A673 (cell line): ENCODE results near the gene COL2A1. TPM values are rescaled to one million over a fixed set of nuclear protein-coding genes. Genes with fewer than 3 reads are reported as not detected.

Source experiments
- BruUV-seq: library from RNA; stranded (reverse); fragments of 400-500 nt; replicated peaks from 2 replicates; lab custom pipeline; 2021; lab: Mats Ljungman, UMichigan
- CTCF ChIA-PET: fragments of 300-600 bp; sonication (Branson Sonifier 250); formaldehyde crosslinking; loops from one replicate; lab custom pipeline; 2022; ENCODE audit warnings: antibody characterized with exemption; lab: Charles Lee
- POLR2A ChIA-PET: fragments of 300-600 bp; sonication (Branson Sonifier 250); formaldehyde crosslinking; loops from one replicate; lab custom pipeline; 2022; ENCODE audit warnings: antibody characterized with exemption; ENCODE audit not compliant: low non-redundant PET; lab: Charles Lee
- DNase-seq: peaks from one replicate; pipeline ENCODE4 v3.0.0-alpha.2; 2015; ENCODE audit warnings: low spot score
- H3K27ac ChIP-seq: fragments of 200-600 bp; sonication (generic); 2 replicates; pipeline ENCODE4 v1.5.1; 2016; ENCODE audit warnings: mixed run types, low read depth, mild to moderate bottlenecking, mixed read lengths, antibody characterized with exemption, low read length; ENCODE audit not compliant: poor library complexity, severe bottlenecking
- H3K27me3 ChIP-seq: fragments of 200-600 bp; sonication (generic); replicated peaks from 2 replicates; pipeline ENCODE4 v1.6.1; 2017; ENCODE audit warnings: mixed run types, low read depth, mild to moderate bottlenecking, mixed read lengths, antibody characterized with exemption, low read length; ENCODE audit not compliant: insufficient read depth, poor library complexity
- H3K36me3 ChIP-seq: fragments of 200-600 bp; sonication (generic); 2 replicates; pipeline ENCODE4 v1.6.1; 2016; ENCODE audit warnings: mixed run types, mild to moderate bottlenecking, mixed read lengths, antibody characterized with exemption, low read length; ENCODE audit not compliant: insufficient read depth, poor library complexity, severe bottlenecking
- H3K4me1 ChIP-seq: fragments of 200-600 bp; sonication (generic); 2 replicates; pipeline ENCODE4 v1.6.1; 2017; ENCODE audit warnings: mixed run types, mild to moderate bottlenecking, mixed read lengths, antibody characterized with exemption, low read length; ENCODE audit not compliant: insufficient read depth, poor library complexity, severe bottlenecking
- H3K4me3 ChIP-seq: fragments of 200-600 bp; sonication (generic); 2 replicates; pipeline ENCODE4 v1.5.1; 2016; ENCODE audit warnings: low read depth, mixed run types, mild to moderate bottlenecking, mixed read lengths, low read length; ENCODE audit not compliant: poor library complexity, severe bottlenecking
- H3K9me3 ChIP-seq: fragments of 200-600 bp; sonication (generic); 2 replicates; pipeline ENCODE4 v1.6.1; 2016; ENCODE audit warnings: mixed run types, low read depth, mild to moderate bottlenecking, mixed read lengths, antibody characterized with exemption, low read length; ENCODE audit not compliant: poor library complexity, severe bottlenecking
- CTCF ChIP-seq: fragments of 300-800, 200-600 bp; sonication (generic); conservative IDR thresholded peaks from 2 replicates; pipeline ENCODE4 v1.5.1; 2017; ENCODE audit warnings: low read depth, mild to moderate bottlenecking, antibody characterized with exemption, low read length, moderate library complexity, mixed read lengths
- EZH2 ChIP-seq: fragments of 200-600 bp; sonication (generic); IDR thresholded peaks from 2 replicates; pipeline ENCODE4 v1.6.1; 2017; ENCODE audit warnings: borderline replicate concordance, low read depth, mild to moderate bottlenecking, mixed read lengths, antibody characterized with exemption, low read length; ENCODE audit not compliant: poor library complexity, severe bottlenecking
- intact Hi-C: fragments of 100-400 bp; cut with micrococcal nuclease; formaldehyde crosslinking; loops from one replicate; pipeline ENCODE4 v1.10.0; 2022; ENCODE audit not compliant: unreplicated experiment
- total RNA-seq: library from RNA; stranded (reverse); gene quantifications from 2 replicates; pipeline ENCODE4 v1.2.3, GENCODE V29; 2021

Gene COL2A1
- total RNA-seq, 1 experiment from 2014 or later = 1.3 TPM

- Histone ChIP-seq H3K36me3 (peaks cover 31% of the 10 kb centered on the region), H3K9me3 (no peaks in the 10 kb centered on the region), H3K27ac (no peak overlapping the region), H3K27me3 (no peaks in the 10 kb centered on the region), H3K4me3 (no peak overlapping the region), H3K4me1 (no peaks in the 10 kb centered on the region)
- POLR2A ChIA-PET = interaction anchor here (0.5 kb wide), 1 partner anchor 1158 kb away, joined by 4 read pairs; no protein-coding TSS in a partner anchor
- BruUV-seq = no TSS peak
- DNase-seq = no peak
- CTCF ChIA-PET = no interaction called here
- no peak for TF ChIP-seq CTCF
- no peak for TF ChIP-seq EZH2
- intact Hi-C loops = no loop called here
Measured at GRCh38 chr12:48041591-48042423, 37.5 kb upstream of the COL2A1 start.

- ChIA-PET POLR2A (no interaction called here), CTCF (no interaction called here)
- no peak overlapping the region for H3K4me3 ChIP-seq
- H3K27me3 ChIP-seq = no peaks in the 10 kb centered on the region
- no peak for DNase-seq
- TF ChIP-seq CTCF (no peak), EZH2 (no peak)
- H3K27ac ChIP-seq = no peak overlapping the region
- no peaks in the 10 kb centered on the region for H3K9me3 ChIP-seq
- no TSS peak for BruUV-seq
- H3K4me1 ChIP-seq = no peaks in the 10 kb centered on the region
- peaks cover 17% of the 10 kb centered on the region for H3K36me3 ChIP-seq
- intact Hi-C loops = no loop called here
Measured at GRCh38 chr12:48040354-48040753, 36.1 kb upstream of the COL2A1 start.

GRCh38 chr12:48039151-48039550 is 34.9 kb upstream of the COL2A1 start:
- intact Hi-C loops = no loop called here
- ChIA-PET CTCF (no interaction called here), POLR2A (no interaction called here)
- TF ChIP-seq CTCF (no peak), EZH2 (no peak)
- Histone ChIP-seq H3K9me3 (no peaks in the 10 kb centered on the region), H3K4me1 (no peaks in the 10 kb centered on the region), H3K36me3 (peaks cover 11% of the 10 kb centered on the region), H3K27ac (no peak overlapping the region), H3K27me3 (no peaks in the 10 kb centered on the region), H3K4me3 (no peak overlapping the region)
- no peak for DNase-seq
- no TSS peak for BruUV-seq
